HG02885 (cell line): ENCODE data around the gene METTL26.

Source experiments
- ATAC-seq: cut with Tn5 transposase; IDR thresholded peaks from one replicate; pipeline ENCODE4 v1.9.1; 2021; ENCODE audit warnings: mild to moderate bottlenecking; ENCODE audit not compliant: unreplicated experiment, poor library complexity

METTL26 gene

GRCh38 chr16:627454-628239 lies 8.5 kb downstream of the METTL26 start:
- no peak for ATAC-seq

- ATAC-seq: no peak
Observed at GRCh38 chr16:626787-627453, 9.2 kb downstream of the METTL26 start.

- ATAC-seq: no peak
Observed at GRCh38 chr16:625977-626765, 9.9 kb downstream of the METTL26 start.

GRCh38 chr16:625117-625976 lies 10.8 kb downstream of the METTL26 start:
- no peak for ATAC-seq

- ATAC-seq: no peak
Observed at GRCh38 chr16:624526-625070, 11.5 kb downstream of the METTL26 start.

- no peak for ATAC-seq
Observed at GRCh38 chr16:622920-623280, 13.2 kb downstream of the METTL26 start.

GRCh38 chr16:621526-622105 lies 14.5 kb downstream of the METTL26 start:
- no peak for ATAC-seq

GRCh38 chr16:620700-621525 lies 15.2 kb downstream of the METTL26 start:
- no peak for ATAC-seq

- ATAC-seq: no peak
Observed at GRCh38 chr16:619476-620100, 16.5 kb downstream of the METTL26 start.

GRCh38 chr16:617855-618254 lies 18.2 kb downstream of the METTL26 start:
- ATAC-seq: no peak

GRCh38 chr16:616733-617586 lies 19.1 kb downstream of the METTL26 start:
- ATAC-seq: no peak

- ATAC-seq: no peak
Observed at GRCh38 chr16:615122-615521, 21.0 kb downstream of the METTL26 start.

GRCh38 chr16:610513-611381 lies 25.4 kb downstream of the METTL26 start:
- no peak for ATAC-seq

GRCh38 chr16:609984-610383 lies 26.1 kb downstream of the METTL26 start:
- ATAC-seq: no peak

- no peak for ATAC-seq
Observed at GRCh38 chr16:609316-609715, 26.8 kb downstream of the METTL26 start.

GRCh38 chr16:608019-608418 lies 28.1 kb downstream of the METTL26 start:
- ATAC-seq: no peak
